ENCODE data around the gene CCNL2. TPM values are rescaled to one million over a fixed set of nuclear protein-coding genes. Genes with fewer than 3 reads are reported as not detected.
A peak's percentile ranks its signal among the peaks of the same experiment; 100 is the strongest.

The CCNL2 gene
- total RNA-seq, 1 experiment from 2014 or later, result 173 TPM

- no peaks in the 10 kb centered on the region for H3K79me1 ChIP-seq (ENCODE audit: insufficient read depth, low read depth, low read length, poor library complexity, severe bottlenecking)
- H3K4me1 Mint-ChIP-seq, result peaks cover 37 to 57% of the 10 kb centered on the region in 2 experiments
- WGBS (ENCODE audit: extremely low coverage, insufficient read length, low lambda C conversion rate), result no CpG with 5 or more reads among the region's 18 CpGs
- no peak within 1 kb of the TSS for H4K8ac ChIP-seq (replicated peaks; ENCODE audit: insufficient read length, low read depth, low read length)
- H3K56ac ChIP-seq (ENCODE audit: insufficient read length, low read depth, low read length), result no peak within 1 kb of the TSS
- no peaks in the 10 kb centered on the region for H3K27me3 Mint-ChIP-seq (ENCODE audit: low read depth)
- H2BK5ac ChIP-seq (ENCODE audit: insufficient read length, low read length), result no peak within 1 kb of the TSS
- no peak within 1 kb of the TSS for H2BK120ac ChIP-seq (ENCODE audit: low read depth, low read length, poor library complexity, severe bottlenecking)
- H3T11ph ChIP-seq (ENCODE audit: low read length), result no peak within 1 kb of the TSS
- H3K23me2 ChIP-seq (ENCODE audit: insufficient read length, low read depth, low read length, poor library complexity, severe bottlenecking), result peaks cover 3% of the 10 kb centered on the region
- no peaks in the 10 kb centered on the region for H4K20me1 ChIP-seq (ENCODE audit: control insufficient read depth, insufficient read depth, insufficient read length)
- no peak within 1 kb of the TSS; a peak in 1 of 5 replicates for H3K4me3 Mint-ChIP-seq
- H3K27ac Mint-ChIP-seq, result peak within 1 kb of the TSS in 2 of 3 experiments; percentile 73 to 82; a peak in 1 of 7 replicates
- no peak within 1 kb of the TSS for H3K18ac ChIP-seq (ENCODE audit: insufficient read length, low read depth, low read length)
- no peak within 1 kb of the TSS for H2BK20ac ChIP-seq (ENCODE audit: low read depth, low read length, poor library complexity, severe bottlenecking)
- H2BK15ac ChIP-seq (ENCODE audit: low read depth, low read length), result no peak within 1 kb of the TSS
- H3K4me2 ChIP-seq (ENCODE audit: insufficient read depth, insufficient read length, low read length), result no peak within 1 kb of the TSS
- H3K23ac ChIP-seq (ENCODE audit: insufficient read length, low read depth, low read length), result no peak within 1 kb of the TSS
- no peaks in the 10 kb centered on the region for H3K9me3 Mint-ChIP-seq
- H3K9me3 ChIP-seq (ENCODE audit: control insufficient read depth, low read depth, low read length), result no peaks in the 10 kb centered on the region
- no peak within 1 kb of the TSS for H2AK5ac ChIP-seq (ENCODE audit: insufficient read length, low read length)
- H3K79me2 ChIP-seq (ENCODE audit: insufficient read depth, low read length), result no peaks in the 10 kb centered on the region
- H4K91ac ChIP-seq (ENCODE audit: insufficient read length, low read depth, low read length), result no peak within 1 kb of the TSS
- no peak for TF ChIP-seq CTCF (conservative IDR thresholded peaks at IDR 0.05)
- no peak within 1 kb of the TSS for H3K27ac ChIP-seq (ENCODE audit: insufficient read length, low read depth, low read length)
- no peak within 1 kb of the TSS; the same call in 1 of the 2 replicates for H3K14ac ChIP-seq (ENCODE audit: insufficient read depth, low read length)
- H3K4ac ChIP-seq (ENCODE audit: low read depth, low read length), result no peak within 1 kb of the TSS
- peak; percentile 37 for DNase-seq
- no peak within 1 kb of the TSS for H4K5ac ChIP-seq (ENCODE audit: insufficient read length, low read depth, low read length)
- peaks cover 5% of the 10 kb centered on the region; the same call in 1 of the 2 replicates for H3K4me1 ChIP-seq (ENCODE audit: insufficient read depth, low read length)
- no peaks in the 10 kb centered on the region for H3K27me3 ChIP-seq (ENCODE audit: insufficient read depth, low read length)
- no peak within 1 kb of the TSS for H2AFZ ChIP-seq (ENCODE audit: low read length)
- no peak within 1 kb of the TSS for H3K9ac ChIP-seq (ENCODE audit: extremely low read depth, insufficient read length, low read length)
- no peaks in the 10 kb centered on the region; a peak in 2 of 7 replicates for H3K36me3 Mint-ChIP-seq (ENCODE audit: insufficient read depth in 1 of 3, low read depth in 3 of 3)
- H2BK12ac ChIP-seq (ENCODE audit: insufficient read length, low read depth, low read length), result no peak within 1 kb of the TSS
Observed at GRCh38 chr1:1421147-1421906, 22.2 kb upstream of the CCNL2 start, which contains the start of gene ANKRD65. TSS of gene ANKRD65 (minus strand) at chr1:1421276. CDS start at chr1:1421005, 271 bp downstream.
